T follicular helper cell (primary cell): ENCODE measurements around the gene AFAP1L2.

Experiments used
- DNase-seq: peaks from one replicate; pipeline ENCODE4 v3.0.0-alpha.2; 2020; ENCODE audit warnings: low read depth

Gene AFAP1L2

GRCh38 chr10:114389426-114389825, 14.9 kb downstream of the AFAP1L2 start:
- no peak for DNase-seq

- no peak for DNase-seq
Observed at GRCh38 chr10:114388275-114388674, 16.0 kb downstream of the AFAP1L2 start.

- no peak for DNase-seq
Observed at GRCh38 chr10:114387784-114388183, 16.5 kb downstream of the AFAP1L2 start.

DNA sequence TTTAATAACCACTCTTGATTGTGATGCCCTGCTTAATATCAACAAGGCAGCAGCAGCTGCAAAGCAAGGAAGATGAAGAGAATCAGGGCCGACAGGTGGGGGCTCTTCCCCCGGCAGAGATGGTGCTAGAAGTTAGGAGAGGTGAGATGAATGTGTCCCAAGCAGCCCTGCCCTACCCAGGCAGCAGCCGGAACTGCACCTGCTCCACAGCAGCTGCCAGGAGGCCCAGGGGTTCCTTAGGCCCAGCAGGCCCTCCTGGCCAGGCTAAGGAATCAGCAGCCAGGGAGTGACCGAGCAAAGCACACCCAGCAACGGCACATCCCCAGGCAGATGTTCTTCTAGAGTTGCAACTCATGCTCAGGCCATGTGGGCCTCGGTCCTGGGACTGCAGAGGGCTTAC, 17.9 kb downstream of the AFAP1L2 start:
- DNase-seq = no peak

DNA sequence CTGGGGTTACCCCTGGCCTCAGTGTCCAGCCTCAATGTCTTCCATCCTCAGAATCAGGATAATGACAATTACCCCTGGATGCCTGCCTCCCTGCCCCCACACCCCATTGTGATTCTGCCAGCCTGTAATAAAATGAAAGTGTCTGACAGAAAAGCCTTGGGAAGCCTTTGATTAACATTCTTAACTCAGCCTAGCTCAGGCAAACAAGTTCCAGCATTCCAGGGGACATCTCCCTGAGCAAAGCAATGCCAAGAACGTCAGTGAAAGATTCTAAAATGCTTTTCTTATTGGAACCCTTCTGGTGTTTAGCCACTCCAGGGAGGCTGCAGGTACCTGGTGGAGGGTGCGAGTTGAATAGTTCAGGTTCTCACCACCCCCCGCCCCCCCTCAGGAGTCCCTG, 18.7 kb downstream of the AFAP1L2 start:
- DNase-seq = no peak

DNA sequence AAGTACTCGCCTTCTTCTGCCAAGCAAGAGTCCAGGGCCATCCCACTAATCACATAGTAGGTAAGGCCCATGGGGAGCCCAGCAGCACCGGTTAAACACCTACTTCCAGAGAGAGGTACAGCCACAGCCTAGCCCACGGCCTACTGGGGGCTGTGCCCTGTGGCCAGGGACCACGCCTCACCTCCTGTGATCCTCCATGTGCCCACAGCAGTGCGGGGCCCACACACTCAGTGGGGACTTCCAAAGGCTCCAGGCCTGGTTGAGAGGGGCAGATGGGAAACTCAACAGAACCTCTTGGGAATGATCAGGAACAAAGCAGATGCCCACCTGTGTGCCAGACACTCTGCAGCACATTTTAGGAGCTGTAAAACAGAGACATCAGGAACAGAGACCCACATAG, 19.7 kb downstream of the AFAP1L2 start:
- no peak for DNase-seq

DNA sequence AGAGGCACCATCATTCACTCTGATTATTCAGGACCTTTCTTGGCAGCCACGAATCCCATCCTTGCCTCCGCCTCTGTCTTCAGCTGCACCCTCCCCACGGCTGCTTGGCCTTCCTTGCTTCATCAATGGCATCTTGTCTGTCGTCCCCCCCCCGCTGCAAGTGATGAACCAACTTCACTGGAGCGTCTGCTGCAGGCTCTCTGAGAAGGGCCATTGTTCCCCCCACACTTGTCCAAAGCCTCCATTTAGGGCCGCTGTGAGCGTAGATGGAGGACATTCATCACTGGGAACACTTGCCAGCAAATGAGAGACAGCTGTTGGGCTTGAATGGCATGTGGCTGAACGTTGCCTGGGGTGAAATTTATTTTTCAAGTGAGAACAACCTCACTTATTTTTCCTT, 20.1 kb downstream of the AFAP1L2 start:
- DNase-seq = no peak

GRCh38 chr10:114380797-114381196, 23.5 kb downstream of the AFAP1L2 start:
- no peak for DNase-seq

DNA sequence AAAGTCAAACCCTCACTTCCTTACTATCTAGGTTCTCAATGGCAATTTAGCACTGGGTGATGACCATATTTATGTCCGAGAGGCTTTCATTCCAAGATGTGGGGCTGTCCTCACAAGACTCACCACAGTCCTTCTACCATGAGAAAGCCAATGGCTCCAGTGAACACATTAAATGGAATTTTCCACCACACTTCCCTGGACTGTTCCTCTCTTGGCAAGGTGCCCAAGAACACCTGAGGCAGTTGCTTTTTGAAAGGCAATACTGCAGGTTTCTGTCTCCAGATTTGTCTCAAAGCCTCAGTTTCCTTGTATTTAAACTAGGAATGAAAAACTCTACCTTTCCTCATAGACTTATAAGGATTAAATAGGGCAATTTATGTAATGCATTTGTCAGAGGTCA, 24.2 kb downstream of the AFAP1L2 start:
- no peak for DNase-seq

GRCh38 chr10:114379631-114380041, 24.7 kb downstream of the AFAP1L2 start:
- DNase-seq = no peak

- no peak for DNase-seq
Observed at GRCh38 chr10:114376523-114376922, 27.8 kb downstream of the AFAP1L2 start.

DNA sequence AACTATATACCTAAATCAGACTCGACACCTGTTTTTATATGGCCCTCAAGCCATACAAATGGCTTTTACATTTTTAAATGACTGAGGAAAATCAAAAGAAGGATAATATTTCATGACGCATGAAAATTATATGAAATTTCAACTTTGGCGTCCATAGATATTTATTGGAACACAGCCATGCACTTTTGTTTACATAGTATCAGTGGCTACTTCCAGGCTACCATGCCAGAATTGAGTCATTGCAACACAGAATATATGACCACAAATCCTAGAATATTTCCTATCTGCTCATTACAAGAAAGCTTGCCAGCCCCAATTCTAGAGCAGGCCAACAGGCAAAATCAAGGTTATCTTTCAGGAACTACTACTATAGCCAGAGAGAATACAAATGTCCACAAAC, 29.3 kb downstream of the AFAP1L2 start:
- DNase-seq = no peak

GRCh38 chr10:114374053-114374791, 30.1 kb downstream of the AFAP1L2 start:
- no peak for DNase-seq

DNA sequence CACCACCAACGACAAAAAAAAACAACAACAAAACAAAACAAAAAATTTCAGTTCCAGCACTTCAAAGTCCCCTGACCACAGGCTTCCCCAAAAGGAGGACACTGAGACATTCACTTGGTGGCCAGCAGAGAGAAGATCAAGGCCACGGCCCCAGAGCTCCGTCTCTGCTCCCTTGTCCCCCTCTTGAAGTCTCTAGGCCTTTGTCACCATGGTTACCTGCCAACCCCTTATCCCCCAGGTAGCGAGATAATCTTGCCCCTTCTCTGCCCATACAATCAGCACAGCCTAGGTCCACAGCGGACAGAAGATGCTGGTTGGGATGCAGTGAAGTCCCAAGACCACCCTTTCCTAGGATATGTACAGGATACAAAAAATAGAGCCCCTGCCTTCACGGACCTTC, 30.7 kb downstream of the AFAP1L2 start:
- no peak for DNase-seq

DNA sequence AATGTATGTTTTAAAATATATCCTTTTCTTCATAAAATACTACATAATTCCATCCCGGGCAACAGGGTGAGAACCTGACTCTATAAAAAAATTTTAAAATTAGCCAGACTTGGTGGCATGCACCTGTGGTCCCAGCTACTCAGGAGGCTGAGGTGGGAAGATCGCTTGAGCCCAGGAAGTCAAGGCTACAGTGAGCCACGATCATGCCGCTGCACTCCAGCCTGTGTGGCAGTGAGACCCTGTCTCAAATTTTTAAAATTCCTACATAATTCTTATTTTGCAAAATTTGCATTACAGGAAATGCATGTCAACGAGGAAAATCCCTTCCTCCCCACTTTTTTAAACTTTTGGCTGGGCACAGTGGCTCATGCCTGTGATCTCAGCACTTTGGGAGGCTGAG, 31.3 kb downstream of the AFAP1L2 start:
- no peak for DNase-seq

- no peak for DNase-seq
Observed at GRCh38 chr10:114372179-114372578, 32.1 kb downstream of the AFAP1L2 start.

- DNase-seq = no peak
Observed at GRCh38 chr10:114370966-114371365, 33.3 kb downstream of the AFAP1L2 start.

GRCh38 chr10:114370199-114370598, 34.1 kb downstream of the AFAP1L2 start:
- no peak for DNase-seq

DNA sequence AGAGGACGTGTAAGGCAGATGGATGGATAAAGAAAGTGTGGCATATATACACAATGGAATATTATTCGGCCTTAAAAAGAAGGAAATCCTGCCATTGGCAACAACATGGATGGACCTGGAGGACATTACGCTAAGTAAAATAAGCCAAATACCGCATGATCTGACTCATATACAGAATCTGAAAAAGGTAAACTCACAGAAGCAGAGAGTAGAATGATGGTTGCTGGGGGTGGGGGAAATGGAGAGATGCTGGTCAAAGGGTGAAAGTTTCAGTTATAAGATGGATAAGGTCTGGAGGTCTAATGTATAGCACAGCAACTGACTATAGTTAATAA, 36.3 kb downstream of the AFAP1L2 start:
- no peak for DNase-seq

GRCh38 chr10:114367351-114368056, 36.8 kb downstream of the AFAP1L2 start:
- DNase-seq = no peak

DNA sequence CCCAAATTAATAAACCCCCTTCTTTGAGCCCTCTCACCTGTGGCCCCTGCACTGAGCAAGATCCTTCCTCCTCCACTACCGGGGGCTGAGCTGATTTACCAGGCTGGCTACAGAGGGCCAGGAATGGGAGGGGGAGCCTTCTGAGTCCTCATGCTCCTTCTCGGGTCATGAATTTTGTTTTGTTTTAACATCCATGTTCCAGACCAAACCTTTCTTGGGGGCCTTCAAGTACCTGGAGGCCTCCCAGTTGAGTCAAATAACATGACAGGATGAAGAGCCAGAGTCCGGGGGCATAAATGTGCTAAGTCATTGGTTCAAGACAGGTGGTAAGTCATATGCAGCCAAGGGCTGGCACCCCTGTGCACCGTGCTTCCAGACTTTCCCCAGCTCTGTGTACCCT, 39.6 kb downstream of the AFAP1L2 start:
- no peak for DNase-seq

DNA sequence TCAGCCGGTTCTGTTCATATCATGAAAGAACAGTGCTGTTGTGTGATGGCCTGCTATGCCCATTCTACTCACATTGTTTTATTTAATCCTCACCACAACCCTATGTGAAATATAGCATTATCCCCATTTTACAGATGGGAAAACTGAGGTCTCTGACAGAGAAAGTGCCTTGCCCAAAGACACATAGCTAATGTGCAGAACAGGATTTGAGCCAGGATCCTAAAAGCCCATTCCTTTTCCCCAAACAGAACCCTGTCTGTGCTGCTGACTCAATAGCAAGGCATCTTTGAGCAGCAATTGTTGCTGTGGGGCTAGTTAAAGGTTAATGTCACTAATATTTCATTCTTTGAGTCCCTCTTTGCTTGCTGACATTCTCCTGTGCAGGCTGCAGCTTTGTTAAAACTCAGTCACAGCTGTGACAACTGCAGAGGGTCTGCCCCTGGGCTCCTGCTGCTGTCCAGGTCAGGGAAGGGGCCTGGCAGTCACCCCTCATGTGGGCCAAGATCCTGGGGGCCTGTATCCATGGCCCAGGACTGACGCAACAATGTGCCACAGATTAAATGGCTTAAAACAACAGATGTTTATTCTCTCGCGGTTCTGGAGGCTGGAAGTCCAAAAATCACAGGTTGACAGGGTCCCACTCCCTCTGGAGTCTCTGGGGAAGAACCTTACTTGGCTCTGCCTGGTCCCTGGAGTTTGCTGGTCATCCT, 40.4 kb downstream of the AFAP1L2 start:
- no peak for DNase-seq

DNA sequence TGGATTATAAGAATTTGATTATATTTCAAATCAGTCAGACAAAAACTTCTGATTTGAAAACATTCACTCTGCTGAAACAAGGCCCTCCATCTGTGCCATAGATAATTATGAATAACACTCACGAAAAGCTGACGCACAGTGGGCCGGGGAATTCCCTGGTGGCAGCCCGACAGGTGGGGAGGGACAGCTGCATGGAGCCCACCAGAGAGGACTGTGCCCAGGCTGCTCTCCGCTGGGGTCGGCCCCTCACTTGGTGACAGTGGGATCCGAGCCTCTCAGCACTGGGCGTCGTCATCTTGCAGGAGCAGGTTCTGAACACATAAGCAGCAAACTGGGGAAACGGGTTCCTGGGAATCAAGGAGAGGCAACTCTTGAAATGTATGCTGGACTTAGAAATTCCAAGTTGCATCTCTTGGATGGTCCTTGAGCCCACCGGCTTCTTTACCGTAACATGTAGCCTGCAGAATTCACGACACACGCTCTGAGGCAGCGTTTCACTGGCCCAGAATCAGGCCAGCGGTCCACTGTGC, 41.4 kb downstream of the AFAP1L2 start:
- DNase-seq = no peak
